B cell (primary cell): Measurements from ENCODE around the gene SNTG2. TPM values are rescaled to one million over a fixed set of nuclear protein-coding genes. Genes with fewer than 3 reads are reported as not detected.
A peak's percentile ranks its signal among the peaks of the same experiment; 100 is the strongest.

ENCODE experiments used
- ATAC-seq: fragments of 200-7000 bp; cut with Tn5 transposase; one replicate; pipeline ENCODE4 v1.10.0; 2021; ENCODE audit warnings: low read depth, mild to moderate bottlenecking, moderate number of reproducible peaks, moderate library complexity
- CTCF ChIA-PET: fragments of 350-600 bp; sonication (Branson Sonifier 250); formaldehyde crosslinking; loops from one replicate; lab custom pipeline; 2021; ENCODE audit warnings: antibody characterized with exemption, inconsistent platforms; lab: Charles Lee
- POLR2A ChIA-PET: fragments of 350-600 bp; sonication (Branson Sonifier 250); formaldehyde crosslinking; loops from one replicate; lab custom pipeline; 2021; ENCODE audit warnings: antibody characterized with exemption; lab: Charles Lee
- DNase-seq: peaks from one replicate; pipeline ENCODE4 v3.0.0; 2013
- H2AFZ ChIP-seq: 2 replicates; pipeline ENCODE4 v1.6.1; 2012; ENCODE audit warnings: mild to moderate bottlenecking, low read depth, low read length; ENCODE audit not compliant: insufficient read depth, poor library complexity, severe bottlenecking
- H3K27ac ChIP-seq, 2 donors: 1 replicate in 1 of 2; 2 replicates in 1 of 2; pipeline ENCODE4 v1.5.1; 2012 to 2013; ENCODE audit warnings: low read length in 2 of 2, mild to moderate bottlenecking in 2 of 2, moderate library complexity in 1 of 2
- H3K27me3 ChIP-seq, 4 experiments: fragments of 200-600 bp in 1 of 4; sonication (generic) in 1 of 4; replicated peaks in 1 of 4; 1 replicate in 2 of 4; 2 replicates in 2 of 4; pipeline versions ENCODE4 v1.6.1 to v1.7.0; 2013 to 2016; ENCODE audit warnings: low read length in 3 of 4, mild to moderate bottlenecking in 2 of 4, mixed read lengths in 1 of 4, moderate library complexity in 1 of 4; ENCODE audit not compliant: insufficient read depth in 4 of 4, control insufficient read depth in 3 of 4; ENCODE audit errors: control extremely low read depth in 1 of 4
- H3K36me3 ChIP-seq, 2 experiments: replicated peaks in 1 of 2; 1 replicate in 1 of 2; 2 replicates in 1 of 2; pipeline versions ENCODE4 v1.6.1 to v1.7.1; 2013; ENCODE audit warnings: low read length in 1 of 2; ENCODE audit not compliant: insufficient read depth in 2 of 2, control insufficient read depth in 1 of 2; ENCODE audit errors: control extremely low read depth in 1 of 2, extremely low read depth in 1 of 2
- H3K4me1 ChIP-seq, 2 donors: fragments of 200-600 bp in 1 of 2; sonication (generic) in 1 of 2; 1 replicate in 1 of 2; 2 replicates in 1 of 2; pipeline versions ENCODE4 v1.5.1 to v1.6.1; 2013 to 2017; ENCODE audit warnings: low read length in 2 of 2; ENCODE audit not compliant: control insufficient read depth in 2 of 2, insufficient read depth in 2 of 2
- H3K4me2 ChIP-seq: replicated peaks from 2 replicates; pipeline ENCODE3; 2012; ENCODE audit warnings: mild to moderate bottlenecking, low read depth, low read length; ENCODE audit not compliant: poor library complexity, severe bottlenecking
- H3K4me3 ChIP-seq, 5 experiments: fragments of 200-600 bp in 1 of 5; sonication (generic) in 1 of 5; 1 replicate in 3 of 5; 2 replicates in 2 of 5; pipeline versions ENCODE4 v1.5.1 to v1.7.0; 2011 to 2016; ENCODE audit warnings: low read length in 4 of 5, mild to moderate bottlenecking in 4 of 5, low read depth in 2 of 5, control low read depth in 1 of 5, moderate library complexity in 1 of 5; ENCODE audit not compliant: insufficient read depth in 1 of 5; ENCODE audit errors: control extremely low read depth in 1 of 5, extremely low read depth in 1 of 5
- H3K79me2 ChIP-seq: fragments of 200-600 bp; sonication (generic); one replicate; pipeline ENCODE4 v1.6.0; 2016; ENCODE audit warnings: low read length; ENCODE audit not compliant: control insufficient read depth, insufficient read depth
- H3K9ac ChIP-seq: fragments of 200-600 bp; sonication (generic); 2 replicates; pipeline ENCODE4 v1.6.1; 2017; ENCODE audit warnings: mild to moderate bottlenecking, low read length, moderate library complexity
- H3K9me3 ChIP-seq, 3 donors: one replicate each; pipeline versions ENCODE4 v1.6.1 to v1.7.1; 2013; ENCODE audit warnings: low read length in 2 of 3; ENCODE audit not compliant: control insufficient read depth in 2 of 3, insufficient read depth in 1 of 3; ENCODE audit errors: control extremely low read depth in 1 of 3
- H4K20me1 ChIP-seq: 2 replicates; pipeline ENCODE4 v1.6.0; 2012; ENCODE audit warnings: mild to moderate bottlenecking, low read length; ENCODE audit not compliant: insufficient read depth, control insufficient read depth, poor library complexity, severe bottlenecking
- H3K27ac Mint-ChIP-seq: one replicate; pipeline ENCODE4 v1.8.0; 2021; ENCODE audit warnings: mixed read lengths
- H3K27me3 Mint-ChIP-seq: one replicate; pipeline ENCODE4 v1.8.0; 2021; ENCODE audit warnings: mixed read lengths
- H3K4me1 Mint-ChIP-seq: one replicate; pipeline ENCODE4 v1.8.0; 2021; ENCODE audit warnings: mixed read lengths
- H3K4me3 Mint-ChIP-seq: one replicate; pipeline ENCODE4 v1.8.0; 2021; ENCODE audit warnings: mixed read lengths
- H3K9me3 Mint-ChIP-seq: one replicate; pipeline ENCODE4 v1.8.0; 2022; ENCODE audit warnings: mixed read lengths; ENCODE audit not compliant: insufficient read depth
- EZH2 ChIP-seq: IDR thresholded peaks from 2 replicates; pipeline ENCODE4 v1.6.1; 2012; ENCODE audit warnings: borderline replicate concordance, low read depth, mild to moderate bottlenecking, moderate library complexity, low read length; ENCODE audit not compliant: insufficient read depth, poor library complexity, severe bottlenecking
- WGBS: methylation state at CpG from one replicate; pipeline ENCODE4 v1.1.5; 2013; ENCODE audit warnings: missing lambda C conversion rate; ENCODE audit not compliant: insufficient coverage; 5-methylcytosine and 5-hydroxymethylcytosine counted together
- intact Hi-C: fragments of 100-400 bp; cut with micrococcal nuclease; formaldehyde crosslinking; loops from one replicate; pipeline ENCODE4 v1.10.0; 2022
- polyA plus RNA-seq: library from polyadenylated mRNA; depleted of rRNA; stranded (reverse); fragments of >200 nt; gene quantifications from 2 replicates; pipeline ENCODE4 v1.2.3, GENCODE V29; 2012
- total RNA-seq, 2 donors: library from RNA; stranded (reverse); fragments of 120-200 nt in 1 of 2; gene quantifications; 1 replicate in 1 of 2; 2 replicates in 1 of 2; pipeline versions ENCODE4 v1.2.3 to v1.2.4, GENCODE V29; 2013 to 2022
- TF ChIP-seq, protein P1 (sequence below): fragments of 200-600 bp; IDR thresholded peaks from one replicate; pipeline ENCODE4 v1.8.0; 2022; ENCODE audit warnings: antibody characterized with exemption, mild to moderate bottlenecking

Gene SNTG2
- total and polyA plus RNA-seq, 2 donors (not counting 1 experiment from before 2014, with no cell fraction given) = 2.1 to 2.4 TPM

DNA sequence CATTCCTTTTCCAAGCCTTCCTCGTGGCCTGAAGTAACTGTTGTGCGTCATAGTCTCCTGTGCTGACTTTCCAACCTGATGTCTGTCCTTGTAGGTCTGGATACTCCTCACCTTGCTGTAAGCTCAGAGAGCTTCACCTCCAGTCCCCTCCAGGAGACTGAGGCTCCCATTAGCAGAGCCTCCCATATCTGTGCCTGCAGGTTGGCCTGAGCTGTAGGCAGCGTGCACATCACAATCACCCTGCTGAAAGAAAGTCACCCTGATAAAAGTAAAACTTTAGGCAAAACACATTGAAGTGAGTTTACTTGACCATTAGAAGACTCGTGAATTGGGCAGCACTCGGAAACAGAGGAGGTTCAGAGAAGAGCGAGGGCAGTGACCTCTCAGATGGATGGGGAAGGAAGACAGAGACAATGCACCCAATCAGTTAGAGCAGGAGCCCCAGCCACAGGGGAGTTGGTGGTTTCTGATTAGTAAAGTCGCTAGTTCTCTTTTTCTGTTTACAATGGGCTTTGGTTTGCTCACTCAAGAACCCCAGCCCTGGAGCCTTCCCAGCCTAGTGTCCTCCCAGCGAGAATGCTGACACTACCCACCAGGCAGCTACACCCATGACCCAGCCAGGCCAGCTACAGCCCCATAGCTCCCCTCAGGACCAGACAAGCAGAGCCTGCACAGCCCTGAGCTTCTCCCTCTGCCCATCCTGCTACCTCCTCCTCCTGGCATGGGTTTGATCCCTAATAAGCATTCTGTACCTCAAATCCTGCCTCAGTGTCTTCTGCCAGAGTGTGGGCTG lies 450.5 kb downstream of the SNTG2 start:
- intact Hi-C loops = no loop called here

DNA sequence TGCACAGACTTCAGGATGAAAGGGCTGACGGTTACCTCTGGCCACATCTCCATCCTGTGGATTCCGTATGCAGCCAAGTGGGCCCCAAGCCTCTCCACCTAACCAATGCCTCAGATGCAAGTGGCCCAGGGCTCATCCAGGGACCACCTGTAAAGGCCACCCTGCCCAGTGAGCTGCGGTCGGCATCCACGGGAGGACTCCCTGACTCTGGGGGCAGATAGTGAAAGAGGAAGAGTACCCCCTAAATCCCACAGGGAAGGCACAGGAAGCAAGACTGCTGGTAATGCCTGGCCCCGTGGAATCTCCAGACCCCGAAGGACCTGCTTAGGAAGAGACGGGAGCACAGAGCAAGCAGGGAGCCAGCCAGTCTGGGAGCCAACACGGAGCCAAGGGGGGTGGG lies 451.4 kb downstream of the SNTG2 start:
- peaks cover 26% of the 10 kb centered on the region for H3K4me1 Mint-ChIP-seq
- Histone ChIP-seq H3K36me3 (no peaks in the 10 kb centered on the region), H3K79me2 (no peaks in the 10 kb centered on the region), H3K27ac (no peak overlapping the region), H3K9ac (no peak overlapping the region), H3K27me3 (no peaks in the 10 kb centered on the region), H2AFZ (no peak overlapping the region), H3K4me1 (peaks cover 43 to 45% of the 10 kb centered on the region in 2 donors), H3K4me2 (no peak overlapping the region), H4K20me1 (no peaks in the 10 kb centered on the region), H3K4me3 (no peak overlapping the region), H3K9me3 (peaks cover 0 to 22% (median 0%) of the 10 kb centered on the region in 3 donors)
- no peak overlapping the region for H3K27ac Mint-ChIP-seq
- H3K4me3 Mint-ChIP-seq = no peak overlapping the region
- intact Hi-C loops = no loop called here
- no peak for DNase-seq
- ChIA-PET CTCF (no interaction called here), POLR2A (no interaction called here)
- peaks cover 3% of the 10 kb centered on the region for H3K27me3 Mint-ChIP-seq
- no peak for ATAC-seq
- 93% methylated on average over 9 of the region's 9 CpGs for WGBS
- TF ChIP-seq, protein P1, sequence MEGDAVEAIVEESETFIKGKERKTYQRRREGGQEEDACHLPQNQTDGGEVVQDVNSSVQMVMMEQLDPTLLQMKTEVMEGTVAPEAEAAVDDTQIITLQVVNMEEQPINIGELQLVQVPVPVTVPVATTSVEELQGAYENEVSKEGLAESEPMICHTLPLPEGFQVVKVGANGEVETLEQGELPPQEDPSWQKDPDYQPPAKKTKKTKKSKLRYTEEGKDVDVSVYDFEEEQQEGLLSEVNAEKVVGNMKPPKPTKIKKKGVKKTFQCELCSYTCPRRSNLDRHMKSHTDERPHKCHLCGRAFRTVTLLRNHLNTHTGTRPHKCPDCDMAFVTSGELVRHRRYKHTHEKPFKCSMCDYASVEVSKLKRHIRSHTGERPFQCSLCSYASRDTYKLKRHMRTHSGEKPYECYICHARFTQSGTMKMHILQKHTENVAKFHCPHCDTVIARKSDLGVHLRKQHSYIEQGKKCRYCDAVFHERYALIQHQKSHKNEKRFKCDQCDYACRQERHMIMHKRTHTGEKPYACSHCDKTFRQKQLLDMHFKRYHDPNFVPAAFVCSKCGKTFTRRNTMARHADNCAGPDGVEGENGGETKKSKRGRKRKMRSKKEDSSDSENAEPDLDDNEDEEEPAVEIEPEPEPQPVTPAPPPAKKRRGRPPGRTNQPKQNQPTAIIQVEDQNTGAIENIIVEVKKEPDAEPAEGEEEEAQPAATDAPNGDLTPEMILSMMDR = no peak
- TF ChIP-seq EZH2 = no peak
- no peaks in the 10 kb centered on the region for H3K9me3 Mint-ChIP-seq

More for the DNA sequence above, 450.5 kb downstream of the SNTG2 start:
- H3K27ac ChIP-seq = peak overlapping the region in 1 of 2 donors; percentile 35
- no peaks in the 10 kb centered on the region for H3K79me2 ChIP-seq
- H3K9me3 Mint-ChIP-seq = no peaks in the 10 kb centered on the region
- DNase-seq = peak; percentile 51
- peaks cover 7% of the 10 kb centered on the region for H3K27me3 Mint-ChIP-seq
- peak overlapping the region; percentile 14 for H3K4me3 Mint-ChIP-seq
- H3K36me3 ChIP-seq = no peaks in the 10 kb centered on the region
- TF ChIP-seq, protein P1 = no peak
- TF ChIP-seq EZH2 = no peak
- peak; percentile 39 for ATAC-seq
- no peak overlapping the region for H3K27ac Mint-ChIP-seq
- H3K9ac ChIP-seq = peak overlapping the region; percentile 6
- peaks cover 0 to 23% (median 0%) of the 10 kb centered on the region in 3 donors for H3K9me3 ChIP-seq
- H4K20me1 ChIP-seq = no peaks in the 10 kb centered on the region
- H3K4me3 ChIP-seq = no peak overlapping the region
- H3K27me3 ChIP-seq = no peaks in the 10 kb centered on the region
- 31% methylated on average over 8 of the region's 8 CpGs for WGBS
- H2AFZ ChIP-seq = no peak overlapping the region
- peaks cover 26% of the 10 kb centered on the region for H3K4me1 Mint-ChIP-seq
- ChIA-PET CTCF (no interaction called here), POLR2A (no interaction called here)
- peak overlapping the region; percentile 56 for H3K4me2 ChIP-seq
- peaks cover 43 to 45% of the 10 kb centered on the region in 2 donors for H3K4me1 ChIP-seq
